ENCODE results near the gene CYP2S1. TPM values are rescaled to one million over a fixed set of nuclear protein-coding genes. Genes with fewer than 3 reads are reported as not detected.
A peak's percentile ranks its signal among the peaks of the same experiment; 100 is the strongest.

CYP2S1 gene
- total RNA-seq, 6 experiments from 2014 or later: 0.54 to 1.9 (median 0.99) TPM

DNA sequence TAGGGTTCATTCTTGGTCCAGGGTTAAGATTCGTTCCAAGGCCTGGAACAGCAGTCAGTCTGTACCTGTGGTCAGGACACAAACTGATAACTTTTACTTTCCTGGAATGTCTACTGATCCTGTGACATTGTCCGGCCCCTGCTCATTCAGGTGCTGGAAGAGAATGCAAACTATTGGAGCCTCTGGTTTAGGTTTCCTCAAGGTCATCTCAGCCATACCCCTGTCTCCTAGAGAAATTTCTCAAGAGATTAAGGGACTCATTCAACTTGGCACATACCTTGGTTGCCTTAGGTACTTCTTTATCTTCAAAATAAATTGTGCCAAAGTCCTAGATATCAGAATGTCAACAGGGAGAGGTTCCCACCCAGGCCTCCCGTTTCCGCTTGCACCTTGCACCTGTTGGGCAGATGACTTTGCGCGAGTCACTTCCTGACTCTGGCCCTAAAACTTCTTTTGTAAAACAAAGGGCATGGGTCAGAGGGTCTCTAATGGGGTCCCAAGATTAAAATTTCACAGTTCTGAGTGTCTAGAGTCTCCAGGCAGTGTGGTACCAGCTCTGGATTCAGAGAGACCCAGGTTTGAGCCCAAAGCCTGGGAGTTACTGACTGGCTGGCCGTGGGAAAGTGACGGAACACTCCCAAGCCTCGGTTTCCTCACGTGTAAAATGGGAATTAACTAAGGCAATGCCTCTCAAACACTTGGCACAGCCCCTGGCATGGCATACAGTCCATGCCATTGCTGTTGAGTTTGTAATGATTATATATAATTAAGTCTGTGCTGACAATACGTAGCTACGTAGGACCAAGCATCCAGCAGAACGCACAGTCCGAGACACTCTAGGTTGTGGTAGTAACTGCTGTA, 25.8 kb upstream of the CYP2S1 start:
- Histone ChIP-seq H3K9me3 (no peaks in the 10 kb centered on the region), H3K4me3 (no peak overlapping the region), H3K27ac (no peak overlapping the region), H3K36me3 (no peaks in the 10 kb centered on the region), H3K4me1 (no peaks in the 10 kb centered on the region), H3K27me3 (no peaks in the 10 kb centered on the region)
- no peak for DNase-seq
- ATAC-seq: no peak
- intact Hi-C loops (cut with DNase I): no loop called here
- TF ChIP-seq, protein P1, sequence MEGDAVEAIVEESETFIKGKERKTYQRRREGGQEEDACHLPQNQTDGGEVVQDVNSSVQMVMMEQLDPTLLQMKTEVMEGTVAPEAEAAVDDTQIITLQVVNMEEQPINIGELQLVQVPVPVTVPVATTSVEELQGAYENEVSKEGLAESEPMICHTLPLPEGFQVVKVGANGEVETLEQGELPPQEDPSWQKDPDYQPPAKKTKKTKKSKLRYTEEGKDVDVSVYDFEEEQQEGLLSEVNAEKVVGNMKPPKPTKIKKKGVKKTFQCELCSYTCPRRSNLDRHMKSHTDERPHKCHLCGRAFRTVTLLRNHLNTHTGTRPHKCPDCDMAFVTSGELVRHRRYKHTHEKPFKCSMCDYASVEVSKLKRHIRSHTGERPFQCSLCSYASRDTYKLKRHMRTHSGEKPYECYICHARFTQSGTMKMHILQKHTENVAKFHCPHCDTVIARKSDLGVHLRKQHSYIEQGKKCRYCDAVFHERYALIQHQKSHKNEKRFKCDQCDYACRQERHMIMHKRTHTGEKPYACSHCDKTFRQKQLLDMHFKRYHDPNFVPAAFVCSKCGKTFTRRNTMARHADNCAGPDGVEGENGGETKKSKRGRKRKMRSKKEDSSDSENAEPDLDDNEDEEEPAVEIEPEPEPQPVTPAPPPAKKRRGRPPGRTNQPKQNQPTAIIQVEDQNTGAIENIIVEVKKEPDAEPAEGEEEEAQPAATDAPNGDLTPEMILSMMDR (IDR thresholded peaks at IDR 0.05): no peak
- no peak for TF ChIP-seq POLR2A (IDR thresholded peaks at IDR 0.05)
- 83% methylated on average over 13 of the region's 14 CpGs for WGBS (ENCODE audit: insufficient coverage, low coverage, low lambda C conversion rate, missing lambda C conversion rate)

- 59% methylated on average over 5 of the region's 6 CpGs for WGBS (ENCODE audit: insufficient coverage, low coverage, low lambda C conversion rate, missing lambda C conversion rate)
- Histone ChIP-seq H3K27ac (no peak overlapping the region), H3K4me3 (no peak overlapping the region), H3K27me3 (no peaks in the 10 kb centered on the region), H3K9me3 (no peaks in the 10 kb centered on the region), H3K4me1 (no peaks in the 10 kb centered on the region), H3K36me3 (no peaks in the 10 kb centered on the region)
- DNase-seq: no peak
- no peak for ATAC-seq
- intact Hi-C loops (cut with DNase I): no loop called here
- no peak for TF ChIP-seq POLR2A (IDR thresholded peaks at IDR 0.05)
- TF ChIP-seq, protein P1 (IDR thresholded peaks at IDR 0.05): no peak
These were observed 20.5 kb upstream of the CYP2S1 start for GRCh38 chr19:41172297-41173164.

- H3K9me3 ChIP-seq: no peaks in the 10 kb centered on the region
- no peak overlapping the region for H3K4me3 ChIP-seq
- no peaks in the 10 kb centered on the region for H3K4me1 ChIP-seq
- TF ChIP-seq, protein P1 (IDR thresholded peaks at IDR 0.05): no peak
- TF ChIP-seq POLR2A (IDR thresholded peaks at IDR 0.05): no peak
- 90% methylated on average over 12 of the region's 15 CpGs for WGBS (ENCODE audit: insufficient coverage, low coverage, low lambda C conversion rate, missing lambda C conversion rate)
- no peaks in the 10 kb centered on the region for H3K27me3 ChIP-seq
- intact Hi-C loops (cut with DNase I): no loop called here
- H3K36me3 ChIP-seq: no peaks in the 10 kb centered on the region
- ATAC-seq: peak in 1 of 4 donors; percentile 24
- H3K27ac ChIP-seq: no peak overlapping the region
- DNase-seq: no peak
These were observed 18.6 kb upstream of the CYP2S1 start for GRCh38 chr19:41174297-41174928.
